Suppressor macrophage treated with lipopolysaccharide for 1 hour (primary cell): Measurements from ENCODE around the gene CHURC1.
A peak's percentile ranks its signal among the peaks of the same experiment; 100 is the strongest.
"Not testable (repeated sequence)": the region's sequence is repeated elsewhere in the genome, so short reads cannot be mapped to it uniquely, and the experiment has no call there.

Experiments used
- DNase-seq, 3 donors: peaks; one replicate each; pipeline ENCODE4 v3.0.0-alpha.2; 2020 to 2022

Gene CHURC1

DNA sequence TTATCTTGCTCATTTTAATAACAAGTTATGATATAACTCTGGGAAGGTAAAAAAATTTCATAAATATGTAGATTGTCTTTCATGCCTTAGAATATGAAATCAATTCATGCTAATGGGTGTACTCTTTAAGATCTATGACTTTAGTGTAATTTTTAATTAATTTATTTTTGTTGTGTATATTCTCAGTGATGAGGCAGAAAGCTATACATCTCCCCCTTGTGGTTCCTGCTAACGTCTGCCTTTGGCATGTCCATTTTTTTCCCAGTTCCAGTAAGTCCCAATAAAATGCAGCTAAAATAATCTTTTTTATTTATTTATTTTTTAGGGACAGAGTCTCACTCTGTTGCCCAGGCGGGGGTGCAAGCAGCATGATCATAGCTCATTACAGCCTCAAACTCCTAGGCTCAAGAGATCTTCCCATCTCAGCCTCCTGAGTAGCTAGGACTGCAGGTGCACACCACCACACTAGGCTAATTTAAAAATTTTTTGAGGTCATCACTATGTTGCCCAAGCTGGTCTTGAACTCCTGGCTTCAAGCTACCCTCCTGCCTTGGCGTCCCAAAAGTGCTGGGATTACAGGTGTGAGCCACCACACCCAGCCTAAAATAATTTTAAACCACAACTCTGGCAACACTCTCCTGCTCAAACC lies 3.3 kb upstream of the CHURC1 start:
- peak; percentile 35 for DNase-seq

DNA sequence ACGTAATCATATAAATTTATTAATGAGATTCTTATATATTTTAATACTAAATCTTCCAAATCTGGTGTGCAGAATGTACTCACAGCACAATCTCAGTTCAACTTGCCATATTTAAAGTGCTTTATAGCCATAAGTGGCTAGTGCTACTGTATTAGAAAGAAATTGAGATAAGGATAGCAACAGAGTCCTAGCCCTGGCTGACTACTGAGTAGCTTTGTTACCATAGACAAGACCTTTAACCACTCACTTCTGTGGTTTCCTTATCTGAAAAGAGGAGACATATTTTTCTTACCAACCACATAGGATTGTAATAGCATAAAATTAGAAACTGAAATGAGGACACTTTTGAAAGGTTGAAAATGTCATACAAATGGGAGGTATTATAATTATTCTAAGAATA lies 2.0 kb upstream of the CHURC1 start:
- DNase-seq = no peak

GRCh38 chr14:64913477-64913876 lies 778 bp upstream of the CHURC1 start:
- DNase-seq = not testable (repeated sequence)

GRCh38 chr14:64915029-64915424 lies 772 bp downstream of the CHURC1 start:
- no peak for DNase-seq

GRCh38 chr14:64915797-64916196 lies 1.5 kb downstream of the CHURC1 start:
- DNase-seq = peak; percentile 56 to 72 (median 64)

- DNase-seq = no peak
These were observed 4.0 kb downstream of the CHURC1 start for GRCh38 chr14:64918216-64918615.

GRCh38 chr14:64919215-64919614 lies 5.0 kb downstream of the CHURC1 start:
- DNase-seq = no peak

DNA sequence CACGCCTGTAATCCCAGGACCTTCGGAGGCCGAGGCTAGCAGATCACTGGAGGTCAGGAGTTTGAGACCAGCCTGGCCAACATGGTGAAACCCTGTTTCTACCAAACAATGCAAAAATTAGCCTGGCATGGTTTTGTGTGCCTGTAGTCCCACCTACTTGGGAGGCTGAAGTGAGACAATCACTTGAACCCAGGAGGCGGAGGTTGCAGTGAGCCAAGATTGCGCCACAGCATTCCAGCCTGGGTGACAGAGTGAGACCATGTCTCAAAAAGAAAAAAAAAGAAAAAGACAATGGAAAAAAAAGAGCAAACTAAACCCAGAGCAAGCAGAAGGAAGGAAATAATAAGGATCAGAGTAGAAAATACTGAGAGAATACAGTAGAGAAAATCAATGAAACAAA lies 5.4 kb downstream of the CHURC1 start:
- DNase-seq = no peak

DNA sequence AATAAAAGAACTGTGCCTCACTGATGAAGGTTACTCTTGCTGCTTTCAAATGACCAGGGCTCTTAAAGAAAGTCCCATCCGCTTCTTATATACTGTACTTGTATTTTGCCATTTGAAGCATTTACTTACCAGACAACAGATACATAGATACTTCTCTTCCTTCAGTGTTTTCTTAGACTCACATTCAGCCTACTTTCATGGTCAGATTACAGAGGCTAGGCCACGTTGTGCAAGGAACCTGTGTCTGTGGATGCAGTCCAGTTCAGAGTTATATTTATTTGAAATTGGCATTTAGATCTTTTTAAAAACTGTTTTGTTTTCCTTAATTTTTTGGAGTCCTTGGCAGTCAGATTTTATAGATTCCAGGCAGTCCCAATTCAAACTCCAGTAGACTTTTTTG lies 6.2 kb downstream of the CHURC1 start:
- no peak for DNase-seq

- DNase-seq = no peak
These were observed 8.8 kb downstream of the CHURC1 start for GRCh38 chr14:64923015-64923414.

- no peak for DNase-seq
These were observed 12.2 kb downstream of the CHURC1 start for GRCh38 chr14:64926398-64926995.

DNA sequence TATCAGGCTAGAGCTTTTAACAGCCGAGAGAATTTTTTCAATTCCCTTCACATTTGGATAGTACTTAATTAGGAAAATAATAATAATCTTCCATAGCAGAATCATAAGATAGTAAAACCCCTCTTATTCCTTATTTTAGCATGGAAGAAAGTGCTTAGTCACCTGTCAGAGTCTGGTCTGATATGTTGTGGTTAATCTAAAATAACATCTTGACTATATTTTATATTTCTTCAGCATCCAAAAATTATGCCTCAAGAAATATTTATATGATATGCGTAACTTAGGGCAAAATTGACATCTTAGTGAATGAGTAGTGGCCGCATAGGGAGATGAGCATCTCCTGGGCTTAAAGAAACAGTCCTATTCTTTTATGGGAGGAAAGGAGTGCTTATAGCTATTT lies 12.8 kb downstream of the CHURC1 start:
- no peak for DNase-seq

GRCh38 chr14:64928239-64929013 lies 14.2 kb downstream of the CHURC1 start:
- no peak for DNase-seq

DNA sequence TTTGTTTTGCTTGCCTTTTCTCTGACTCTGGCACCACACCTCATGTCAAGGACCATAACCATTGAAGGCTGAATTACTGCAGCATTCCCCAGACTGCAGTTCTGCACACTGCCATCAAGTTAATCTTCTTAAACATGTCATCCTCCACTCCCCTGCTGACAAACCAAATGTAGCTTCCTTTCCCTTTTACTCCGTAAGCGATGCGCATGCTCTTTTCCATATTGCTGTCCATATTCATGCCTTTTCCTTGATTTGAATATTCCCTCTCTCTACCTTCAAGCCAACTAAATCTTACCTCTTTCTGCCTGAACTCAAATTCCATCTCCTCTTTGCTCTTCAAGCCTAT lies 14.7 kb downstream of the CHURC1 start:
- DNase-seq = no peak

- no peak for DNase-seq
These were observed 16.0 kb downstream of the CHURC1 start for GRCh38 chr14:64930085-64930843.

- no peak for DNase-seq
These were observed 16.9 kb downstream of the CHURC1 start for GRCh38 chr14:64931123-64931522.

- DNase-seq = no peak
These were observed 18.0 kb downstream of the CHURC1 start for GRCh38 chr14:64932231-64932630.

- no peak for DNase-seq
These were observed 20.2 kb downstream of the CHURC1 start for GRCh38 chr14:64934338-64934929.

GRCh38 chr14:64935508-64935907 lies 21.3 kb downstream of the CHURC1 start:
- DNase-seq = no peak

DNA sequence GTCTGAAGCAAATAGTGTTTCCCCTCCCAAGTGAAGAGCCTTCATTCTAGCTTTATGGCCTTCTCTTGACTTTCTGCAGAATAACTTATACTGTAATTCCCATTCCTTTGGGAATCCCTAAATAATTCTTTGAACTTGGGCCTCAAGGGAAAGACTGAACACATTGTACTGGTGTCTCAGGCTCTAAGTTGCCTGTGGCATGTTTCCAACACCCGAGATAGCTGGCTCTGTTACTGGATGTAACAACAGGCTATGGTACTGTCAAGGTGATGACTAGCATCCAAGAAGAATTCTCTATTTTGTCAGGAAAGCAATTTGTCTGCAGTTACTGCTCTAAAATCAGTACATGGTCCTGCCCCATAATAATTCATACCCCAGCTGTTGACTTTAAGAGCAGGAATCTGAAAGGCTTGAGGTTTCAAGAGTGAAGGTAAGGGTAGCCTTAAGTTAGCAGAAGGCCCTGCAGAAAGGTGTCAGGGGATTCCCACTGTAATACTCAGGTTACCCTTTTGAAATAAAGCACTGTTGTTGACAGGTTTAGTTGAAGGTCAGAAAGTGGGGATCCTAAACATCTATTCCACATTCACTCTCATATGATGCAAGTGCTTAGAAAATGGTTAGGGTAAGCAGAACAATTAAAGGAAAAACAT lies 23.0 kb downstream of the CHURC1 start:
- no peak for DNase-seq

- DNase-seq = no peak
These were observed 23.6 kb downstream of the CHURC1 start for GRCh38 chr14:64937821-64938193.

- no peak for DNase-seq
These were observed 24.9 kb downstream of the CHURC1 start for GRCh38 chr14:64938972-64939816.
